Sigmoid colon (tissue), 4 donors: ENCODE data around the gene RFC1.

Source experiments
- POLR2A ChIP-seq, 2 donors: fragments of 450-650 bp; IDR thresholded peaks; one replicate each; pipeline ENCODE4 v1.6.1; 2016; ENCODE audit warnings: antibody characterized with exemption in 2 of 2, mild to moderate bottlenecking in 2 of 2, moderate library complexity in 2 of 2
- POLR2AphosphoS5 ChIP-seq, 4 donors: sonication (generic); formaldehyde crosslinking; IDR thresholded peaks; one replicate each; pipeline ENCODE4 v1.6.1; 2017; ENCODE audit warnings: antibody characterized with exemption in 4 of 4
- TF ChIP-seq, protein P1 (sequence below), 4 experiments: fragments of 450-650 bp in 3 of 4; fragments of 200-600 bp in 1 of 4; IDR thresholded peaks; one replicate each; pipeline ENCODE4 v1.5.1; 2016 to 2019; ENCODE audit warnings: antibody characterized with exemption in 4 of 4, mild to moderate bottlenecking in 3 of 4, moderate library complexity in 2 of 4

GRCh38 chr4:39323821-39324220 lies 42.3 kb downstream of the RFC1 start:
- TF ChIP-seq POLR2A (IDR thresholded peaks at IDR 0.05) (no peak), POLR2AphosphoS5 (IDR thresholded peaks at IDR 0.05) (no peak)
- TF ChIP-seq, protein P1, sequence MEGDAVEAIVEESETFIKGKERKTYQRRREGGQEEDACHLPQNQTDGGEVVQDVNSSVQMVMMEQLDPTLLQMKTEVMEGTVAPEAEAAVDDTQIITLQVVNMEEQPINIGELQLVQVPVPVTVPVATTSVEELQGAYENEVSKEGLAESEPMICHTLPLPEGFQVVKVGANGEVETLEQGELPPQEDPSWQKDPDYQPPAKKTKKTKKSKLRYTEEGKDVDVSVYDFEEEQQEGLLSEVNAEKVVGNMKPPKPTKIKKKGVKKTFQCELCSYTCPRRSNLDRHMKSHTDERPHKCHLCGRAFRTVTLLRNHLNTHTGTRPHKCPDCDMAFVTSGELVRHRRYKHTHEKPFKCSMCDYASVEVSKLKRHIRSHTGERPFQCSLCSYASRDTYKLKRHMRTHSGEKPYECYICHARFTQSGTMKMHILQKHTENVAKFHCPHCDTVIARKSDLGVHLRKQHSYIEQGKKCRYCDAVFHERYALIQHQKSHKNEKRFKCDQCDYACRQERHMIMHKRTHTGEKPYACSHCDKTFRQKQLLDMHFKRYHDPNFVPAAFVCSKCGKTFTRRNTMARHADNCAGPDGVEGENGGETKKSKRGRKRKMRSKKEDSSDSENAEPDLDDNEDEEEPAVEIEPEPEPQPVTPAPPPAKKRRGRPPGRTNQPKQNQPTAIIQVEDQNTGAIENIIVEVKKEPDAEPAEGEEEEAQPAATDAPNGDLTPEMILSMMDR (IDR thresholded peaks at IDR 0.05), result no peak
